COLO829 (cell line): ENCODE measurements around the gene THAP8.

Source experiments
- DNase-seq: peaks from one replicate; pipeline ENCODE4 v3.0.0; 2012; ENCODE audit warnings: low spot score

The THAP8 gene

GRCh38 chr19:36054119-36054732 is at the start of gene THAP8:
TSS of gene THAP8 (minus strand) at chr19:36054285. CDS start at chr19:36054217, 68 bp downstream.
- peak; percentile 100 for DNase-seq

GRCh38 chr19:36103040-36103626 is 49.0 kb upstream of the THAP8 start:
- DNase-seq = no peak

- DNase-seq = no peak
Observed at GRCh38 chr19:36101550-36102327, 47.7 kb upstream of the THAP8 start.

GRCh38 chr19:36100476-36100875 is 46.4 kb upstream of the THAP8 start:
- no peak for DNase-seq

GRCh38 chr19:36099166-36099785 is 45.2 kb upstream of the THAP8 start:
- no peak for DNase-seq

- DNase-seq = no peak
Observed at GRCh38 chr19:36097036-36097435, 43.0 kb upstream of the THAP8 start.

GRCh38 chr19:36093687-36094086 is 39.6 kb upstream of the THAP8 start:
- no peak for DNase-seq

- DNase-seq = no peak
Observed at GRCh38 chr19:36093146-36093662, 39.1 kb upstream of the THAP8 start.

- DNase-seq = no peak
Observed at GRCh38 chr19:36092566-36092965, 38.5 kb upstream of the THAP8 start.

- no peak for DNase-seq
Observed at GRCh38 chr19:36090910-36091695, 37.0 kb upstream of the THAP8 start.

- DNase-seq = no peak
Observed at GRCh38 chr19:36089847-36090246, 35.8 kb upstream of the THAP8 start.

- no peak for DNase-seq
Observed at GRCh38 chr19:36086326-36086725, 32.2 kb upstream of the THAP8 start.

- DNase-seq = no peak
Observed at GRCh38 chr19:36084231-36085009, 30.3 kb upstream of the THAP8 start.

- DNase-seq = no peak
Observed at GRCh38 chr19:36082916-36083315, 28.8 kb upstream of the THAP8 start.

- DNase-seq = no peak
Observed at GRCh38 chr19:36081894-36082293, 27.8 kb upstream of the THAP8 start.

GRCh38 chr19:36081385-36081784 is 27.3 kb upstream of the THAP8 start:
- peak; percentile 25 for DNase-seq

- DNase-seq = no peak
Observed at GRCh38 chr19:36079389-36079945, 25.4 kb upstream of the THAP8 start.

- no peak for DNase-seq
Observed at GRCh38 chr19:36073121-36073876, 19.2 kb upstream of the THAP8 start.

GRCh38 chr19:36072081-36072480 is 18.0 kb upstream of the THAP8 start:
- no peak for DNase-seq
